ENCODE measurements around the gene FGFR2.

The FGFR2 gene

GRCh38 chr10:121618906-121619305, 20.7 kb upstream of the FGFR2 start:
- no peak overlapping the region for H3K4me3 ChIP-seq (ENCODE audit: low read depth, low read length)
- TF ChIP-seq CTCF (IDR thresholded peaks at IDR 0.05; ENCODE audit: low read depth, low read length) = no peak
- no peak for DNase-seq (ENCODE audit: low read depth, low spot score)
- in situ Hi-C loops (cut with HindIII; ENCODE audit: low sequenced_read_pairs) = no loop called here

GRCh38 chr10:121617176-121617575, 18.9 kb upstream of the FGFR2 start:
- no peak for DNase-seq (ENCODE audit: low read depth, low spot score)
- in situ Hi-C loops (cut with HindIII; ENCODE audit: low sequenced_read_pairs) = no loop called here
- H3K4me3 ChIP-seq (ENCODE audit: low read depth, low read length) = no peak overlapping the region
- no peak for TF ChIP-seq CTCF (IDR thresholded peaks at IDR 0.05; ENCODE audit: low read depth, low read length)

GRCh38 chr10:121616291-121616690, 18.0 kb upstream of the FGFR2 start:
- TF ChIP-seq CTCF (IDR thresholded peaks at IDR 0.05; ENCODE audit: low read depth, low read length) = no peak
- in situ Hi-C loops (cut with HindIII; ENCODE audit: low sequenced_read_pairs) = no loop called here
- H3K4me3 ChIP-seq (ENCODE audit: low read depth, low read length) = no peak overlapping the region
- DNase-seq (ENCODE audit: low read depth, low spot score) = no peak

- no peak for TF ChIP-seq CTCF (IDR thresholded peaks at IDR 0.05; ENCODE audit: low read depth, low read length)
- no peak for DNase-seq (ENCODE audit: low read depth, low spot score)
- in situ Hi-C loops (cut with HindIII; ENCODE audit: low sequenced_read_pairs) = no loop called here
- no peak overlapping the region for H3K4me3 ChIP-seq (ENCODE audit: low read depth, low read length)
These were observed 17.6 kb upstream of the FGFR2 start for GRCh38 chr10:121615836-121616235.

GRCh38 chr10:121615435-121615793, 17.2 kb upstream of the FGFR2 start:
- H3K4me3 ChIP-seq (ENCODE audit: low read depth, low read length) = no peak overlapping the region
- in situ Hi-C loops (cut with HindIII; ENCODE audit: low sequenced_read_pairs) = no loop called here
- no peak for DNase-seq (ENCODE audit: low read depth, low spot score)
- no peak for TF ChIP-seq CTCF (IDR thresholded peaks at IDR 0.05; ENCODE audit: low read depth, low read length)

- no peak overlapping the region for H3K4me3 ChIP-seq (ENCODE audit: low read depth, low read length)
- TF ChIP-seq CTCF (IDR thresholded peaks at IDR 0.05; ENCODE audit: low read depth, low read length) = no peak
- DNase-seq (ENCODE audit: low read depth, low spot score) = no peak
- in situ Hi-C loops (cut with HindIII; ENCODE audit: low sequenced_read_pairs) = no loop called here
These were observed 16.6 kb upstream of the FGFR2 start for GRCh38 chr10:121614613-121615434.
